Neural cell (in vitro differentiated cells): Measurements from ENCODE around the gene LDHD.

Experiments used
- EP300 ChIP-seq: fragments of 450-650 bp; conservative IDR thresholded peaks from 2 replicates; pipeline ENCODE4 v1.6.1; 2014; ENCODE audit warnings: antibody characterized with exemption, mild to moderate bottlenecking, moderate library complexity; ENCODE audit not compliant: poor library complexity, severe bottlenecking
- EZH2 ChIP-seq: fragments of 200-600, 300-800 bp; shearing (Covaris generic), sonication (generic); IDR thresholded peaks from 2 replicates; pipeline ENCODE4 v1.6.1; 2014; ENCODE audit warnings: antibody characterized with exemption, low read length, borderline replicate concordance, mild to moderate bottlenecking; ENCODE audit not compliant: insufficient read depth, poor library complexity, severe bottlenecking
- MXI1 ChIP-seq: fragments of 450-650 bp; conservative IDR thresholded peaks from 2 replicates; pipeline ENCODE4 v1.6.1; 2014; ENCODE audit warnings: antibody characterized with exemption, mild to moderate bottlenecking; ENCODE audit not compliant: poor library complexity, severe bottlenecking
- POLR2AphosphoS5 ChIP-seq: IDR thresholded peaks from 2 replicates; pipeline ENCODE4 v1.6.1; 2012
- RAD21 ChIP-seq: fragments of 450-650 bp; conservative IDR thresholded peaks from 2 replicates; pipeline ENCODE4 v1.6.1; 2014; ENCODE audit warnings: antibody characterized with exemption, mild to moderate bottlenecking, moderate library complexity
- SMC3 ChIP-seq: fragments of 450-650 bp; conservative IDR thresholded peaks from 2 replicates; pipeline ENCODE4 v1.6.1; 2014; ENCODE audit warnings: antibody characterized with exemption, mild to moderate bottlenecking, moderate library complexity; ENCODE audit not compliant: poor library complexity
- TAF1 ChIP-seq: IDR thresholded peaks from 2 replicates; pipeline ENCODE4 v1.6.1; 2012; ENCODE audit warnings: low read depth
- TF ChIP-seq, protein P1 (sequence below): fragments of 450-650 bp; IDR thresholded peaks from 2 replicates; pipeline ENCODE4 v1.5.1; 2014; ENCODE audit warnings: antibody characterized with exemption, mild to moderate bottlenecking, moderate library complexity; ENCODE audit not compliant: poor library complexity, severe bottlenecking
- TF ChIP-seq, protein P2 (sequence below): IDR thresholded peaks from 2 replicates; pipeline ENCODE4 v1.6.1; 2012; ENCODE audit warnings: borderline replicate concordance

DNA sequence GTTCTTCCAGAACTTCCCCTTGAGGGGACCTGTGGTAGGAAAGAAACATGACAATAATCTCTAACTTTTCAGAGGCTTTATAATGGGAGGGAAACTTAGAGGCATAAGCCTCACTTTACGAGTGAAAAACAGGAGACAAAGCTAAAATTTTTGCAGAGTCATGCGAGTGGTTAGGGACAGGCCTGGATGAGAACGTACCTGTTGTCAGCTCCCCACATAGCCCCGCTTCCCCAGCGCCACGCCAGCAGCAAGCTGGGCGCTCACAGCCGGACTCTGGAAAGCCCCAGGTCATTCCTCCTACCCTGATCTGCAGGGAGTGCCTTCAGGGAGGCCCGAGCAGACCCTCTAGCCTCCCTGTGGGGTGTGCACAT, 53.6 kb downstream of the LDHD start:
- TF ChIP-seq, protein P1, sequence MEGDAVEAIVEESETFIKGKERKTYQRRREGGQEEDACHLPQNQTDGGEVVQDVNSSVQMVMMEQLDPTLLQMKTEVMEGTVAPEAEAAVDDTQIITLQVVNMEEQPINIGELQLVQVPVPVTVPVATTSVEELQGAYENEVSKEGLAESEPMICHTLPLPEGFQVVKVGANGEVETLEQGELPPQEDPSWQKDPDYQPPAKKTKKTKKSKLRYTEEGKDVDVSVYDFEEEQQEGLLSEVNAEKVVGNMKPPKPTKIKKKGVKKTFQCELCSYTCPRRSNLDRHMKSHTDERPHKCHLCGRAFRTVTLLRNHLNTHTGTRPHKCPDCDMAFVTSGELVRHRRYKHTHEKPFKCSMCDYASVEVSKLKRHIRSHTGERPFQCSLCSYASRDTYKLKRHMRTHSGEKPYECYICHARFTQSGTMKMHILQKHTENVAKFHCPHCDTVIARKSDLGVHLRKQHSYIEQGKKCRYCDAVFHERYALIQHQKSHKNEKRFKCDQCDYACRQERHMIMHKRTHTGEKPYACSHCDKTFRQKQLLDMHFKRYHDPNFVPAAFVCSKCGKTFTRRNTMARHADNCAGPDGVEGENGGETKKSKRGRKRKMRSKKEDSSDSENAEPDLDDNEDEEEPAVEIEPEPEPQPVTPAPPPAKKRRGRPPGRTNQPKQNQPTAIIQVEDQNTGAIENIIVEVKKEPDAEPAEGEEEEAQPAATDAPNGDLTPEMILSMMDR: no peak
- TF ChIP-seq EZH2 (no peak), SMC3 (no peak), EP300 (no peak), POLR2AphosphoS5 (no peak), RAD21 (no peak), TAF1 (no peak), MXI1 (no peak)
- TF ChIP-seq, protein P2, sequence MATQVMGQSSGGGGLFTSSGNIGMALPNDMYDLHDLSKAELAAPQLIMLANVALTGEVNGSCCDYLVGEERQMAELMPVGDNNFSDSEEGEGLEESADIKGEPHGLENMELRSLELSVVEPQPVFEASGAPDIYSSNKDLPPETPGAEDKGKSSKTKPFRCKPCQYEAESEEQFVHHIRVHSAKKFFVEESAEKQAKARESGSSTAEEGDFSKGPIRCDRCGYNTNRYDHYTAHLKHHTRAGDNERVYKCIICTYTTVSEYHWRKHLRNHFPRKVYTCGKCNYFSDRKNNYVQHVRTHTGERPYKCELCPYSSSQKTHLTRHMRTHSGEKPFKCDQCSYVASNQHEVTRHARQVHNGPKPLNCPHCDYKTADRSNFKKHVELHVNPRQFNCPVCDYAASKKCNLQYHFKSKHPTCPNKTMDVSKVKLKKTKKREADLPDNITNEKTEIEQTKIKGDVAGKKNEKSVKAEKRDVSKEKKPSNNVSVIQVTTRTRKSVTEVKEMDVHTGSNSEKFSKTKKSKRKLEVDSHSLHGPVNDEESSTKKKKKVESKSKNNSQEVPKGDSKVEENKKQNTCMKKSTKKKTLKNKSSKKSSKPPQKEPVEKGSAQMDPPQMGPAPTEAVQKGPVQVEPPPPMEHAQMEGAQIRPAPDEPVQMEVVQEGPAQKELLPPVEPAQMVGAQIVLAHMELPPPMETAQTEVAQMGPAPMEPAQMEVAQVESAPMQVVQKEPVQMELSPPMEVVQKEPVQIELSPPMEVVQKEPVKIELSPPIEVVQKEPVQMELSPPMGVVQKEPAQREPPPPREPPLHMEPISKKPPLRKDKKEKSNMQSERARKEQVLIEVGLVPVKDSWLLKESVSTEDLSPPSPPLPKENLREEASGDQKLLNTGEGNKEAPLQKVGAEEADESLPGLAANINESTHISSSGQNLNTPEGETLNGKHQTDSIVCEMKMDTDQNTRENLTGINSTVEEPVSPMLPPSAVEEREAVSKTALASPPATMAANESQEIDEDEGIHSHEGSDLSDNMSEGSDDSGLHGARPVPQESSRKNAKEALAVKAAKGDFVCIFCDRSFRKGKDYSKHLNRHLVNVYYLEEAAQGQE: no peak
